H54 (cell line): ENCODE results near the gene DSCAM.

Experiments used
- DNase-seq: peaks from one replicate; pipeline ENCODE4 v3.0.0; 2011; ENCODE audit warnings: low spot score, mixed read lengths; ENCODE audit not compliant: insufficient read length
- FAIRE-seq: peaks from 3 replicates; lab custom pipeline; 2011; peaks lifted over from hg19 to GRCh38; lab: Jason Lieb, UNC
- POLR2A ChIP-seq: IDR thresholded peaks from 2 replicates; pipeline ENCODE4 v1.6.1; 2011; ENCODE audit warnings: low read depth, mild to moderate bottlenecking, low read length

Gene DSCAM

DNA sequence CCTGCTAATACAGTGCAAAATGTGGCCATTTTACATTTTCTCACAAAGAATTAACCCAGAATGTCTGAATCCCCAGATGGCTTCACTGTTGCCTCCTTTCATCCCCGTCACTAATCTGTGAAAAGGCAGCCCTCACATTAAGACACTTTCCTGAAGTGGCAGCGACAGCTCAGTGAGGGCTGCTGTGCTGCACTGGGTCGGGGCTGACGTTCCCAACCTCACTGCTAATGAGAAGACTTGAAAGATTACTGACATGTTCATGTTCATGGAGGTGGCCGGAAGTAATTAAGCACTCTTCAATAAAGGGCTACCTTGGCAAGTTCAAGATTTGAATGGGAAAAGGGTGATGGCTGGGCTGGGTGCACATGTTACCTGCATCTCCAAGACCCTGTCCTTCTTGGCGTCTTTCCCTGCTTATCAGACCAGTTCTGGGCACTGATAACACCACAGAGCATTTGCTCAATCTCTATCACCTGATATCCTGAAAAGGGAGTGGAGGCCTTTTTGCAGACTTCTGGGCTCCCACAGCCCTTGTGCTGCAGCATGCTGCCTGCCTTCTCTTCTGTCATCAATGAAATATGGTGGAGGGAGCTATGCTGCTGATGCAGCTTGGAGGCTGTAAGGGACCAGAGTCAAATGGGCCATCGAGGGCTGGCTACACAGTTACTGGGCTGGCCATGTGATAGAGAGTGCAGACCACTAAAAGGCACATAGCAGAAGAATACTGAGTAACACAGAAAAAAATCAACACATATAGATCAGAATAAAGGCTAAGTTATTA is 596.3 kb downstream of the DSCAM start:
- no peak for FAIRE-seq
- DNase-seq, result no peak
- TF ChIP-seq POLR2A, result no peak

DNA sequence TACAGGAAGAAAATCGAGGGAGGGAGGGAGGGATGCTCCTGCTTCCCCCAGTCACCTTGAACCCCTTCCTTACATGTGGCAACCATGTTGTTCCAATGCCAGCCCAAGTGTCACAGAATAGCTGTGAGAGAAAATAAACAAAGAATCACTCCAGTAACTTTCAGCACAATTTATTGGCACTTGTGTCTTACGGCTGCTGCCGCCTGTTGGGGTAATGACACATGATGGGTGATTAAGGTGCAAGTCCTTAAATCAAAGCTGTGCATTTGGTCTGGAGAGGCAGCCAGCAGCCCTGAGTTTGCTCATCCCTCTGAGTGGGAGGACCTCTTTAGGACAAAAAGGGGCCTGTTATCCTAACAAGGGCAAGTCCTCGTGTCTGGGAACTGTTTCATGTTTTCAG is 602.0 kb downstream of the DSCAM start:
- DNase-seq, result no peak
- FAIRE-seq, result no peak

DNA sequence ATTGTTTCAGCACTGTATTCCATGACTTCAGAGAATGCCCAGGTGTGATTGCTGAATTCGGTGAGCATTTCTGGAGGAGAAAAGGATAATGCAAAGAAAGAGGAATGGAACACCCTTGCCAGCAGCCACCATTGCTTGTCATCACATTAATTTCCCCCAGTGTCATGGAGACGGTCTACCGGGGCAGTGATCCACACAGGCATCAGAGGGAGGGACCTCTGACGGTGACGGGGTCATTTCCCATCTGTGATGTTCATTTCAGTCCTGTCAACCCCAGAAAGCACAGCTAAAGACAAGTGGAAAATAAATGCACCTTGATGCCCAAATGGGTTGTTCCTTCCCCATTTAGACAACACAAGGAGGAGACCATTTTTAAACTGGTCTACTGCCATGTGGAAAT is 603.3 kb downstream of the DSCAM start:
- FAIRE-seq, result no peak
- TF ChIP-seq POLR2A, result no peak
- no peak for DNase-seq

More for the DNA sequence above, 602.0 kb downstream of the DSCAM start:
- TF ChIP-seq POLR2A, result no peak

DNA sequence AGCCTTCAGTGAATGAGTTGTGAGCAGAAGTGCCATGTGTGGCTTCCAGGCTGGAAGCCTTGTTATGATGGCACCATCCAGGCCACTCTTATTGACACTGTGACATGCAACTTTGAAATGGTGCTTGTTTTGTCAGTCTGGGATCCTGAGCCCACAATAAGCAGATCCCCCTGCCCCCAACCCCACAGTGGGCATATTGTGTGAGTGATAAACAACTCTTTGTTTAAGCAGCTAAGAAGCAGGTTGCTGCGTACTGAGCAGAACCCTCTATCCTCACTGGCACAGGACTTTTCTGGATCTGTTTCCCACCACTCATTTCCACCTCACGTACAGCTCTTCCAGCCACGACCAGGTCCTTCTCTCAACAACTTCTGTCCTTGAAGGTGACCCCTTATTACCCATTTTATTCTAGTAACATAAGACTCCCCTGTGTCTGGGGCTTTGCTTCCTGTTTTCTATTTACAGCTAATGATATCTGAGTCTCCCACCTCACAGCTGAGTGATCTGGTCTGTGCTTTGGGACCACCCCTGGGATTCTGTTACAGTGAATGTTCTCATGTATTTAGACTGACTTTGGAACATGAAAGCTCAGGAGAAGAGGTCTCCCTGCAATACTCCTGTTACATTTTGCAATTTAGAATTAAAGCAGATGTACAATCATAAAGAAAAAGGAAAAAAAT is 604.2 kb downstream of the DSCAM start:
- no peak for DNase-seq
- TF ChIP-seq POLR2A, result no peak
- FAIRE-seq, result no peak

DNA sequence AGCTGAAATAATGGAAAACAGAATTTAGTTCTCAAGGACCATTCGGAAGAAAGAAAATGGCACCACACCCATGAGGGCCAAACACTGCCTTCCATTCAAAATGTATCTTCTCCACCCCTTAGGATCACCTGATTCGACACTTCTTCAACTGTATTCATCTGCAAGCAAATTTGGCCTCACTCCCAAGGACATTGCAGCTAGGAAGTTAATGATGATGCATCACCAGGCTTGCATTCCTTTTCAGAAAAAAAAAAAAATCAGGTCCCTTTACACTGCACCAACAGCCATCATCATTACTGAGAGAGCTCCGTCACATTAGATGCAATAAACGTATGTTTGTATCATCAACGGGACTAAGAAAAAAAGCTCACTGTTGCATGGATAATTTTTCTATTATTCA is 611.4 kb downstream of the DSCAM start:
- TF ChIP-seq POLR2A, result no peak
- FAIRE-seq (no peak), DNase-seq (no peak)

- FAIRE-seq, result no peak
- no peak for DNase-seq
Observed at GRCh38 chr21:40231979-40232378, 615.0 kb downstream of the DSCAM start.

GRCh38 chr21:40227096-40227495 is 619.9 kb downstream of the DSCAM start:
- no peak for DNase-seq
- FAIRE-seq, result no peak
- TF ChIP-seq POLR2A, result no peak

More at GRCh38 chr21:40231979-40232378, 615.0 kb downstream of the DSCAM start:
- no peak for TF ChIP-seq POLR2A

- DNase-seq, result no peak
- TF ChIP-seq POLR2A, result no peak
- FAIRE-seq, result no peak
Observed at GRCh38 chr21:40215941-40216340, 631.0 kb downstream of the DSCAM start.

DNA sequence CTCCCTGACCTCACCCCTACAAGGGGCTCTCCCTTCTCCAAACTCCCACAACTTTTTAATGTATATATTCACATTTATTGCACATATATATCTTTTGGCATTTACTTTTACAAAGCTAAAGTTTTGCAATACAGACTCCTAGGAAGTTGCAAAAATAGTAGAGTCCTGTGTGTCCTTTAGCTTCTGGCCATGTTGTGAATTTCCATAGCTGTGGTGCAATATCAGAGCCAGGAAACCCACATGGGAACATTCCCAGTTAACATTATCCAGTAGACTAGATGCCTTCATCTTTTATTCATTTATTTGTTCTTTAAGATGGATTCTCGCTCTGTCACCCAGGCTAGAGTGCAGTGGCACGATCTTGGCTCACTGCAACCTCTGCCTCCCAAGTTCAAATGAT is 636.7 kb downstream of the DSCAM start:
- FAIRE-seq, result no peak
- TF ChIP-seq POLR2A, result no peak
- no peak for DNase-seq

GRCh38 chr21:40208948-40209345 is 638.0 kb downstream of the DSCAM start:
- DNase-seq, result no peak
- no peak for TF ChIP-seq POLR2A
- no peak for FAIRE-seq

DNA sequence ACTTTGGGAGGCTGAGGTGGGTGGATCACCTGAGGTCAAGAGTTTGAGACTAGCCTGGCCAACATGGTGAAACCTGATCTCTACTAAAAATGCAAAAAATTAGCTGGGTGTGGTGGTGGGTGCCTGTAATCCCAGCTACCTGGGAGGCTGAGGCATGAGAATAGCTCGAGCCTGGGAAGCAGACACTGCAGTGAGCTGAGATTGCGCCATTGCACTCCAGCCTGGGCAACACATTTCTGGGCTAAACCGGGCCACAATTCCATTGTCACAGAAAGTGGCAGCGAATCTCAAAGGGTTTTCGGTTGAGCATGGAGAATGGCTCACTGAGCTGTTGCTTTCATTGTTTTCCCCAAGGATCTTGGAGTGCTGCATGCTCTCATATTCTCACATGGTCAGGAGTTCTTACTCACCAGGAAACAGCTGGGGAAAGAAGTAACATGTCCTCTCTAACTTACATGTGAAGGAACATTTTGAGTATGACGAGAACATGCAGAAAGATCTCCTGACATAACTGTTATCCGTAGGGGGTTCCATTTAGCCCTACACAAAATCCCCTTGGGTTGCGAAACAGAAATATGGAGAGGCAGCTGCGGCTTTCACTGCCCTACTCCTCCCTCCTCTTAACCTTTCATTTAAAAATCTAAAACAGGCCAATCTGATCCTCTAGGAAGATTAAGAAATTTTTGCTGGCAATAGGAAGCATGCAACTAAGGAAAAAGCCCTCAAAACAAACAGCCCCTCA is 638.6 kb downstream of the DSCAM start:
- no peak for DNase-seq
- FAIRE-seq, result no peak
- TF ChIP-seq POLR2A, result no peak

DNA sequence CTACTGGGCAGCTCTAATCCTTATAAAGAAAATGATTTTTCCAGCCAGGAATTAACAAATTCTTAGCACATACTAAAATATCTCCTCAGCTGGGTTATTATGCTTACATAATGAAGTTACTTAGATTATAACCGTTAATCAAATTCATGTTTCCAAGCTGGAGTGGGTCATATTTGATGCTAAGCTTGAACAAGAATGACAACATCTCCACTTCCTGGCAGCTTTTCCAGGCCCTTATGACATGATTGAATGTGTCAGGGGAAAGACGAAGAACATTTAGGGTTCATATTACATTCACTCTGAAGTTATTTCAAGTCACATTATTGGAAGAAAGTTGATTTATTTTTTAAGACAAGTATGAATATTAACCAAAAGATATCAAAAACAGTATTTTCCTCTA is 646.0 kb downstream of the DSCAM start:
- FAIRE-seq (no peak), DNase-seq (no peak)
- no peak for TF ChIP-seq POLR2A

GRCh38 chr21:40200126-40200525 is 646.8 kb downstream of the DSCAM start:
- no peak for DNase-seq
- no peak for FAIRE-seq
- no peak for TF ChIP-seq POLR2A
